HepG2 (cell line): ENCODE data around the gene MED1.

ENCODE experiments used
- CREB1 ChIP-seq, 2 experiments: fragments of 450-650 bp in 1 of 2; IDR thresholded peaks; 2 replicates each; pipeline ENCODE4 v1.6.1; 2016 to 2017; ENCODE audit warnings: control low read depth in 1 of 2, mild to moderate bottlenecking in 1 of 2, missing compliant biosample characterization in 1 of 2, missing genetic modification characterization in 1 of 2
- CTCF ChIP-seq: sonication (generic); formaldehyde crosslinking; IDR thresholded peaks from 2 replicates; pipeline ENCODE4 v1.5.0; 2020; ENCODE audit warnings: mild to moderate bottlenecking, missing genetic modification reagents, moderate library complexity
- ELK4 ChIP-seq: sonication (generic); formaldehyde crosslinking; IDR thresholded peaks from 2 replicates; pipeline ENCODE4 v1.9.0; 2021; ENCODE audit warnings: missing genetic modification reagents, borderline replicate concordance
- EP300 ChIP-seq, 3 experiments: sonication (generic) in 1 of 3; formaldehyde crosslinking in 1 of 3; IDR thresholded peaks; 2 replicates each; pipeline versions ENCODE4 v1.5.1 to v1.6.1; 2011 to 2020; ENCODE audit warnings: low read depth in 2 of 3, low read length in 2 of 3, borderline replicate concordance in 1 of 3, improper control_type of control experiment in 1 of 3, mild to moderate bottlenecking in 1 of 3, missing genetic modification reagents in 1 of 3, moderate library complexity in 1 of 3
- MLLT10 ChIP-seq: sonication (generic); formaldehyde crosslinking; IDR thresholded peaks from 2 replicates; pipeline ENCODE4 v1.4.0; 2020; ENCODE audit warnings: missing genetic modification reagents
- POLR2AphosphoS5 ChIP-seq: IDR thresholded peaks from 2 replicates; pipeline ENCODE4 v1.6.1; 2012; ENCODE audit warnings: low read depth, low read length
- PRPF4 ChIP-seq: fragments of 200-400 bp; formaldehyde crosslinking; IDR thresholded peaks from 2 replicates; pipeline ENCODE4 v1.6.1; 2016; ENCODE audit warnings: low read length, low read depth; ENCODE audit not compliant: poor library complexity, severe bottlenecking
- TBP ChIP-seq: sonication (generic); formaldehyde crosslinking; IDR thresholded peaks from 2 replicates; pipeline ENCODE4 v1.5.0; 2020; ENCODE audit warnings: missing genetic modification reagents
- TCF12 ChIP-seq, 2 experiments: fragments of 450-650 bp in 1 of 2; sonication (generic) in 1 of 2; formaldehyde crosslinking in 1 of 2; IDR thresholded peaks; 2 replicates each; pipeline versions ENCODE4 v1.6.1 to v1.8.0; 2017 to 2022; ENCODE audit warnings: antibody characterized with exemption in 1 of 2, mild to moderate bottlenecking in 1 of 2, missing genetic modification reagents in 1 of 2, moderate library complexity in 1 of 2
- TRAFD1 ChIP-seq: sonication (generic); formaldehyde crosslinking; IDR thresholded peaks from 2 replicates; pipeline ENCODE4 v1.5.1; 2020; ENCODE audit warnings: missing genetic modification reagents, mild to moderate bottlenecking, borderline replicate concordance
- ZNF777 ChIP-seq: sonication (generic); formaldehyde crosslinking; IDR thresholded peaks from 2 replicates; pipeline ENCODE4 v1.4.0; 2020; ENCODE audit warnings: missing genetic modification reagents
- ZUFSP ChIP-seq: sonication (generic); formaldehyde crosslinking; IDR thresholded peaks from 2 replicates; pipeline ENCODE4 v1.9.0; 2021; ENCODE audit warnings: missing genetic modification reagents, mild to moderate bottlenecking, borderline replicate concordance

GRCh38 chr17:39361064-39361463 is 90.0 kb downstream of the MED1 start:
- TF ChIP-seq ZUFSP (CRISPR knock-in tag) = no peak
- TF ChIP-seq POLR2AphosphoS5 = no peak
- TF ChIP-seq TBP (CRISPR knock-in tag) = no peak
- TF ChIP-seq PRPF4 = no peak
- no peak for TF ChIP-seq CREB1 (IDR thresholded peaks at IDR 0.05)
- no peak for TF ChIP-seq CREB1 (CRISPR knock-in tag; IDR thresholded peaks at IDR 0.05)
- no peak for TF ChIP-seq ELK4 (CRISPR knock-in tag)
- no peak for TF ChIP-seq ZNF777 (CRISPR knock-in tag)
- TF ChIP-seq MLLT10 (CRISPR knock-in tag) = no peak
- TF ChIP-seq CTCF (CRISPR knock-in tag) = no peak
- TF ChIP-seq TCF12 (IDR thresholded peaks at IDR 0.05) = no peak
- no peak for TF ChIP-seq TCF12 (CRISPR knock-in tag; IDR thresholded peaks at IDR 0.05)
- no peak for TF ChIP-seq TRAFD1 (CRISPR knock-in tag)
- no peak for TF ChIP-seq EP300 (IDR thresholded peaks at IDR 0.05; ENCODE audit: low read depth in 2 of 2, low read length in 2 of 2)
- TF ChIP-seq EP300 (CRISPR knock-in tag; IDR thresholded peaks at IDR 0.05; ENCODE audit: borderline replicate concordance) = no peak
